Lung (tissue), 12 donors: ENCODE measurements around the gene RNF152. TPM values are rescaled to one million over a fixed set of nuclear protein-coding genes. Genes with fewer than 3 reads are reported as not detected.

Experiments used
- ATAC-seq: fragments of 200-7000 bp; cut with Tn5 transposase; one replicate; pipeline ENCODE4 v1.9.1; 2020; ENCODE audit warnings: moderate number of reproducible peaks; ENCODE audit not compliant: insufficient read depth, low FRiP score
- DNase-seq, 3 donors: peaks; one replicate each; pipeline ENCODE4 v3.0.0-alpha.2; 2013 to 2017
- H3K27ac ChIP-seq, 2 donors: one replicate each; pipeline ENCODE4 v1.5.1; 2013; ENCODE audit warnings: mild to moderate bottlenecking in 2 of 2, moderate library complexity in 2 of 2, control low read depth in 1 of 2, inconsistent platforms in 1 of 2, low read depth in 1 of 2, low read length in 1 of 2
- H3K27me3 ChIP-seq, 3 donors: one replicate each; pipeline ENCODE4 v1.5.1; 2013; ENCODE audit warnings: low read length in 2 of 3; ENCODE audit not compliant: control insufficient read depth in 3 of 3, insufficient read depth in 3 of 3
- H3K36me3 ChIP-seq, 4 donors: one replicate each; pipeline ENCODE4 v1.5.1; 2013; ENCODE audit warnings: low read length in 4 of 4, mild to moderate bottlenecking in 1 of 4, moderate library complexity in 1 of 4; ENCODE audit not compliant: control insufficient read depth in 4 of 4, insufficient read depth in 4 of 4
- H3K4me1 ChIP-seq, 5 donors: one replicate each; pipeline ENCODE4 v1.5.1; 2013; ENCODE audit warnings: low read length in 5 of 5, mild to moderate bottlenecking in 2 of 5, moderate library complexity in 1 of 5; ENCODE audit not compliant: control insufficient read depth in 5 of 5, insufficient read depth in 5 of 5
- H3K4me3 ChIP-seq: one replicate; pipeline ENCODE4 v1.5.1; 2013; ENCODE audit warnings: mild to moderate bottlenecking, control low read depth, moderate library complexity
- H3K9ac ChIP-seq, 2 donors: one replicate each; pipeline ENCODE4 v1.5.1; 2013; ENCODE audit warnings: low read length in 2 of 2, control low read depth in 1 of 2; ENCODE audit not compliant: insufficient read depth in 1 of 2
- H3K9me3 ChIP-seq, 4 donors: one replicate each; pipeline ENCODE4 v1.5.1; 2013; ENCODE audit warnings: low read length in 3 of 4, mild to moderate bottlenecking in 1 of 4, moderate library complexity in 1 of 4; ENCODE audit not compliant: control insufficient read depth in 4 of 4, insufficient read depth in 3 of 4
- WGBS, 2 donors: extraction: QIAGEN DNeasy Blood & Tissue Kit; methylation state at CpG; one replicate each; pipeline ENCODE4 v1.1.7; 2013; 5-methylcytosine and 5-hydroxymethylcytosine counted together
- polyA plus RNA-seq, 2 donors: library from polyadenylated mRNA; stranded (reverse); fragments of 200-250 nt; gene quantifications; one replicate each; pipeline ENCODE4 v1.2.1, GENCODE V29; 2013
- total RNA-seq, 2 donors: library from RNA; depleted of rRNA in 1 of 2; stranded (reverse); fragments of >200 nt in 1 of 2; gene quantifications; one replicate each; pipeline ENCODE4 v1.2.1, GENCODE V29; 2014 to 2021
- TF ChIP-seq, protein P1 (sequence below): IDR thresholded peaks from 2 replicates; pipeline ENCODE4 v1.5.1; 2012; ENCODE audit warnings: mild to moderate bottlenecking; ENCODE audit errors: control extremely low read depth, extremely low read depth
- donor health status: control.
- donor health status: control.
- donor health status: Bipolar disorder and iron deficiency.
- donor health status: healthy.
- donor health status: DM: yes; HTN: yes; CAD: no.

The RNF152 gene
- total and polyA plus RNA-seq, 4 donors = 1.1 to 55.6 (median 9.6) TPM

- Histone ChIP-seq H3K36me3 (no peaks in the 10 kb centered on the region), H3K9ac (no peak overlapping the region), H3K27me3 (no peaks in the 10 kb centered on the region), H3K4me1 (peaks cover 5 to 10% (median 8%) of the 10 kb centered on the region in 5 donors), H3K27ac (no peak overlapping the region), H3K4me3 (no peak overlapping the region), H3K9me3 (no peaks in the 10 kb centered on the region)
- ATAC-seq = no peak
- TF ChIP-seq, protein P1, sequence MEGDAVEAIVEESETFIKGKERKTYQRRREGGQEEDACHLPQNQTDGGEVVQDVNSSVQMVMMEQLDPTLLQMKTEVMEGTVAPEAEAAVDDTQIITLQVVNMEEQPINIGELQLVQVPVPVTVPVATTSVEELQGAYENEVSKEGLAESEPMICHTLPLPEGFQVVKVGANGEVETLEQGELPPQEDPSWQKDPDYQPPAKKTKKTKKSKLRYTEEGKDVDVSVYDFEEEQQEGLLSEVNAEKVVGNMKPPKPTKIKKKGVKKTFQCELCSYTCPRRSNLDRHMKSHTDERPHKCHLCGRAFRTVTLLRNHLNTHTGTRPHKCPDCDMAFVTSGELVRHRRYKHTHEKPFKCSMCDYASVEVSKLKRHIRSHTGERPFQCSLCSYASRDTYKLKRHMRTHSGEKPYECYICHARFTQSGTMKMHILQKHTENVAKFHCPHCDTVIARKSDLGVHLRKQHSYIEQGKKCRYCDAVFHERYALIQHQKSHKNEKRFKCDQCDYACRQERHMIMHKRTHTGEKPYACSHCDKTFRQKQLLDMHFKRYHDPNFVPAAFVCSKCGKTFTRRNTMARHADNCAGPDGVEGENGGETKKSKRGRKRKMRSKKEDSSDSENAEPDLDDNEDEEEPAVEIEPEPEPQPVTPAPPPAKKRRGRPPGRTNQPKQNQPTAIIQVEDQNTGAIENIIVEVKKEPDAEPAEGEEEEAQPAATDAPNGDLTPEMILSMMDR = no peak
- no peak for DNase-seq
- WGBS, 2 donors = 66 to 82% methylated on average over 3 of the region's 3 CpGs
Observed at GRCh38 chr18:61865466-61866175, 27.2 kb downstream of the RNF152 start.

DNA sequence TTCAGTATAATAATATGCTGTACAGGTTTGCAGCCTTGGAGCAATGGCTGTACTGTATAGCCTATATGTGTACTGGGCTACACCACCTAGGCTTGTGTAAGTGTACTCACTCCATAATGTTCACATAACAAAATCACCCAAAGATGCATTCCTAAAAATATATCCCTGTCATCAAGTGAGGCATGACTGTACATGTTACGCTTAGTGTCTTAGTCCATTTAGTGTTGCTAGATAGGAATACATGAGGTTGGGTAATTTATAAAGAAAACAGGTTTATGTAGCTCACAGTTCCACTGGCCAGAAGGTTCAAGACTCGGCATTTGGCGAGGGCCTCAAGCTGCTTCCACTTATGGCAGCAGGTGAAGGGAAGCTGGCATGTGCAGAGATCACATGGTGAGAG lies 31.4 kb downstream of the RNF152 start:
- Histone ChIP-seq H3K4me3 (no peak overlapping the region), H3K27me3 (no peaks in the 10 kb centered on the region), H3K9me3 (no peaks in the 10 kb centered on the region), H3K4me1 (peaks cover 0 to 10% (median 0%) of the 10 kb centered on the region in 5 donors), H3K36me3 (no peaks in the 10 kb centered on the region), H3K9ac (no peak overlapping the region), H3K27ac (no peak overlapping the region)
- TF ChIP-seq, protein P1 = no peak
- ATAC-seq = no peak
- WGBS, 2 donors = 91 to 97% methylated on average over 3 of the region's 3 CpGs
- no peak for DNase-seq

- no peaks in the 10 kb centered on the region for H3K36me3 ChIP-seq
- peaks cover 0 to 7% (median 2%) of the 10 kb centered on the region in 5 donors for H3K4me1 ChIP-seq
- no peaks in the 10 kb centered on the region for H3K27me3 ChIP-seq
- WGBS, 2 donors = 93 to 94% methylated on average over 6 of the region's 6 CpGs
- H3K27ac ChIP-seq = no peak overlapping the region
- no peak overlapping the region for H3K9ac ChIP-seq
- DNase-seq (no peak), ATAC-seq (no peak)
- TF ChIP-seq, protein P1 = no peak
- H3K9me3 ChIP-seq = no peaks in the 10 kb centered on the region
- H3K4me3 ChIP-seq = no peak overlapping the region
Observed at GRCh38 chr18:61860302-61860701, 32.5 kb downstream of the RNF152 start.

DNA sequence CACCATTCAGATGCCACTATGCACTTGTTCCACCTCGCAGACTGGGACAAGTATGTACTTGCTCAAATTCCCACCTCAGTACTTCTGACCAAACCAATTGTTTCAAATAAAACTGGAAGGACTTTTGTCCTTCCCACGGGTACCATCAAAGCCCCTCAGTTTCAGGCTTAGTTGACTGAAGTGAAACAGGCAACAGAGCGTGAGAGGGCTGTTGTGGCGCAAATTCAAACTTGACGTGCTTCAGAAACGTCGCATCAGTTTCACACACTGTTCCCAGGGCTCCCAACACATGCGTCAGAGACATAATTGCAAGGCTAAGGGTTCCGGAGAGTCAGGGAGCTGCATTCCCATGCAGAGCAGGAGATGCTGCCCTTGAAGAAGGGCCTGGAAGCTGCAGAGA lies 33.7 kb downstream of the RNF152 start:
- TF ChIP-seq, protein P1 = no peak
- H3K9ac ChIP-seq = no peak overlapping the region
- no peak overlapping the region for H3K27ac ChIP-seq
- H3K36me3 ChIP-seq = no peaks in the 10 kb centered on the region
- no peaks in the 10 kb centered on the region for H3K27me3 ChIP-seq
- no peak overlapping the region for H3K4me3 ChIP-seq
- DNase-seq (no peak), ATAC-seq (no peak)
- peaks cover 0 to 11% (median 9%) of the 10 kb centered on the region in 5 donors for H3K4me1 ChIP-seq
- H3K9me3 ChIP-seq = no peaks in the 10 kb centered on the region
- 91 to 94% methylated on average over 9 of the region's 9 CpGs for whole genome bisulfite sequencing, 2 donors
